CD4-positive, alpha-beta memory T cell (primary cell): ENCODE data around the gene ILDR2. TPM values are rescaled to one million over a fixed set of nuclear protein-coding genes. Genes with fewer than 3 reads are reported as not detected.

ENCODE experiments used
- CTCF ChIA-PET: fragments of 350-600 bp; sonication (Branson Sonifier 250); formaldehyde crosslinking; loops from one replicate; lab custom pipeline; 2021; ENCODE audit warnings: inconsistent platforms; ENCODE audit not compliant: partially characterized antibody; lab: Charles Lee
- POLR2A ChIA-PET: fragments of 350-600 bp; sonication (Branson Sonifier 250); formaldehyde crosslinking; loops from one replicate; lab custom pipeline; 2021; ENCODE audit not compliant: partially characterized antibody; lab: Charles Lee
- DNase-seq, 5 donors: peaks; one replicate each; pipeline versions ENCODE4 v3.0.0 to v3.0.0-alpha.2; 2020 to 2022; ENCODE audit warnings: mixed read lengths in 1 of 5
- H3K27ac ChIP-seq: one replicate; pipeline ENCODE4 v1.7.0; 2013; ENCODE audit warnings: low read depth, low read length
- H3K27me3 ChIP-seq: 2 replicates; pipeline ENCODE4 v1.7.0; 2013; ENCODE audit warnings: mild to moderate bottlenecking, low read length, moderate library complexity; ENCODE audit not compliant: insufficient read depth
- H3K36me3 ChIP-seq: 2 replicates; pipeline ENCODE4 v1.7.0; 2013; ENCODE audit warnings: mild to moderate bottlenecking, low read length, moderate library complexity; ENCODE audit not compliant: insufficient read depth
- H3K4me1 ChIP-seq: 2 replicates; pipeline ENCODE4 v1.7.0; 2013; ENCODE audit warnings: mild to moderate bottlenecking, low read length, moderate library complexity; ENCODE audit not compliant: insufficient read depth
- H3K4me3 ChIP-seq, 2 donors: one replicate each; pipeline ENCODE4 v1.7.0; 2013; ENCODE audit warnings: low read length in 2 of 2, mild to moderate bottlenecking in 1 of 2
- H3K9me3 ChIP-seq, 2 donors: one replicate each; pipeline ENCODE4 v1.7.0; 2013; ENCODE audit warnings: low read length in 2 of 2, control low read depth in 1 of 2; ENCODE audit not compliant: control insufficient read depth in 1 of 2
- H3K27ac Mint-ChIP-seq, 7 donors: one replicate each; pipeline ENCODE4 v1.8.0; 2020 to 2021; ENCODE audit warnings: mixed read lengths in 7 of 7, mild to moderate bottlenecking in 6 of 7, inconsistent platforms in 3 of 7, moderate library complexity in 3 of 7
- H3K27me3 Mint-ChIP-seq, 2 donors: one replicate each; pipeline ENCODE4 v1.8.0; 2020 to 2021; ENCODE audit warnings: mixed read lengths in 2 of 2
- H3K36me3 Mint-ChIP-seq, 2 donors: one replicate each; pipeline ENCODE4 v1.8.0; 2020 to 2021; ENCODE audit warnings: mixed read lengths in 2 of 2, inconsistent platforms in 1 of 2, mild to moderate bottlenecking in 1 of 2
- H3K4me1 Mint-ChIP-seq, 4 donors: one replicate each; pipeline ENCODE4 v1.8.0; 2020 to 2021; ENCODE audit warnings: mixed read lengths in 4 of 4, mild to moderate bottlenecking in 1 of 4
- H3K4me3 Mint-ChIP-seq, 8 donors: one replicate each; pipeline ENCODE4 v1.8.0; 2020 to 2021; ENCODE audit warnings: mixed read lengths in 8 of 8, mild to moderate bottlenecking in 7 of 8, moderate library complexity in 6 of 8, inconsistent platforms in 3 of 8
- H3K9me3 Mint-ChIP-seq, 8 donors: one replicate each; pipeline ENCODE4 v1.8.0; 2020 to 2021; ENCODE audit warnings: mixed read lengths in 8 of 8, mild to moderate bottlenecking in 5 of 8, inconsistent platforms in 3 of 8, moderate library complexity in 1 of 8
- intact Hi-C: fragments of 100-400 bp; cut with micrococcal nuclease; formaldehyde crosslinking; loops from one replicate; pipeline ENCODE4 v1.15.1; 2023
- polyA plus RNA-seq, 2 donors: library from polyadenylated mRNA; unstranded; fragments of 300-500 nt; fragmentation: Illumina TruSeq; gene quantifications; one replicate each; pipeline ENCODE4 v1.2.3, GENCODE V29; 2021
- total RNA-seq, 2 experiments: library from RNA; stranded (reverse); gene quantifications; one replicate each; pipeline ENCODE4 v1.2.3, GENCODE V29; 2021

Gene ILDR2
- total and polyA plus RNA-seq, 4 experiments from 2014 or later, result 0.21 to 0.52 (median 0.25) TPM; not detected in 1

DNA sequence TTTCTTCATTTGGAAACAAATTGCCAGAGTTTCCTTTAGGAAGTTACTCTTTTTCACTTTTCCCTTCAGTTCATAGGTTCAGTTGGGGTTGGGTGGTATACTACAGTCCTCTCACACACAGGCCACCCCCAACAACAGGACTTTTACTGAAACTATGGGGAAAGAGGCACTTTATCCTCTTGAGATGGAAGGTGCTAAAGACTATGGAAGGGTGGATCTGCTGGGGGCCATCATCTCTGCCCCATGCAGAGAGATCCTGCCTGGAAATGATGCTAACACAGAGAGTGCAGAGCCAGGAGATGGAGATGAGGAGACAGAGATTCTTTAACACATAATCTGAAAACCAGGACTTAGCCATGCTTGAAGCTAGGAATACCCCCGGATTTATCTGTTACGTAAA lies 24.3 kb downstream of the ILDR2 start:
- ChIA-PET CTCF (interaction anchor here (0.9 to 1.3 kb wide), 2 partner anchors 41 to 109 kb away, joined by 3 to 4 read pairs; no protein-coding TSS in a partner anchor), POLR2A (no interaction called here)
- Histone ChIP-seq H3K9me3 (no peaks in the 10 kb centered on the region), H3K36me3 (no peaks in the 10 kb centered on the region), H3K27me3 (peaks cover 4% of the 10 kb centered on the region), H3K4me1 (no peaks in the 10 kb centered on the region), H3K4me3 (no peak overlapping the region), H3K27ac (no peak overlapping the region)
- H3K36me3 Mint-ChIP-seq, result no peaks in the 10 kb centered on the region
- peaks cover 0 to 1% (median 0%) of the 10 kb centered on the region in 8 donors for H3K9me3 Mint-ChIP-seq
- H3K4me1 Mint-ChIP-seq, result peaks cover 0 to 5% (median under 1%) of the 10 kb centered on the region in 4 donors
- no peak overlapping the region for H3K4me3 Mint-ChIP-seq
- intact Hi-C loops, result no loop called here
- DNase-seq, result no peak
- H3K27ac Mint-ChIP-seq, result no peak overlapping the region
- H3K27me3 Mint-ChIP-seq, result peaks cover 14 to 18% of the 10 kb centered on the region in 2 donors

DNA sequence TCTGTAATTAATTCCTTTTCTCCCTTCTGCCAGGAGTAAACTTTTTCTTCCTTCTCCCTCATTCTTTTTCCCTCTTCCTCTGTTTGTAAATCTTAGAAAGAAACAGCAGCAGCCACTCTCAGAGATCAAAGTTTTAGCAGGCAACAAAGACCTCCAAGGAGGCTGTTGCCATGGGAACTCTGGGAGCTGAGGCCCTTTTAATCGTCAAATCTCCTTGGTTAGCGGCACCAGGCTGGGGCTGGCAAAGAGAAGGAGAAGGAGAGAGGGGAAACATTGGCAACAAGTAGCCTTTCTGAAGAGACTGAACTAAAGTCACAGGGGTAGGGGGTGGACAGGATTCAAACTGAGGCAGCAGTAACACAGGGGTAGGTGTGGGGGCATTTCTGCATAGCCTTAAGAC lies 25.2 kb downstream of the ILDR2 start:
- intact Hi-C loops, result no loop called here
- H3K36me3 Mint-ChIP-seq, result no peaks in the 10 kb centered on the region
- no peak overlapping the region for H3K27ac Mint-ChIP-seq
- ChIA-PET POLR2A (no interaction called here), CTCF (no interaction called here)
- H3K4me1 ChIP-seq, result no peaks in the 10 kb centered on the region
- H3K4me1 Mint-ChIP-seq, result peaks cover 0 to 5% (median under 1%) of the 10 kb centered on the region in 4 donors
- peaks cover 17 to 20% of the 10 kb centered on the region in 2 donors for H3K27me3 Mint-ChIP-seq
- H3K27me3 ChIP-seq, result peaks cover 4% of the 10 kb centered on the region
- no peak overlapping the region for H3K4me3 ChIP-seq
- H3K27ac ChIP-seq, result no peak overlapping the region
- no peak for DNase-seq
- no peaks in the 10 kb centered on the region for H3K9me3 ChIP-seq
- no peak overlapping the region for H3K4me3 Mint-ChIP-seq
- no peaks in the 10 kb centered on the region for H3K36me3 ChIP-seq
- H3K9me3 Mint-ChIP-seq, result peaks cover 0 to 1% (median 0%) of the 10 kb centered on the region in 8 donors

GRCh38 chr1:166948856-166949350 lies 26.4 kb downstream of the ILDR2 start:
- Mint-ChIP-seq H3K27ac (no peak overlapping the region), H3K4me3 (no peak overlapping the region), H3K4me1 (peaks cover 0 to 9% (median 4%) of the 10 kb centered on the region in 4 donors), H3K36me3 (no peaks in the 10 kb centered on the region), H3K9me3 (no peaks in the 10 kb centered on the region), H3K27me3 (peaks cover 17 to 25% of the 10 kb centered on the region in 2 donors)
- ChIA-PET CTCF (no interaction called here), POLR2A (no interaction called here)
- DNase-seq, result no peak
- no peaks in the 10 kb centered on the region for H3K9me3 ChIP-seq
- peaks cover 4% of the 10 kb centered on the region for H3K27me3 ChIP-seq
- intact Hi-C loops, result no loop called here
- no peaks in the 10 kb centered on the region for H3K36me3 ChIP-seq
- no peaks in the 10 kb centered on the region for H3K4me1 ChIP-seq
- H3K4me3 ChIP-seq, result no peak overlapping the region
- H3K27ac ChIP-seq, result no peak overlapping the region

- H3K27ac Mint-ChIP-seq, result no peak overlapping the region
- no peaks in the 10 kb centered on the region for H3K4me1 ChIP-seq
- no peaks in the 10 kb centered on the region for H3K36me3 ChIP-seq
- H3K9me3 Mint-ChIP-seq, result no peaks in the 10 kb centered on the region
- no peak overlapping the region for H3K4me3 ChIP-seq
- DNase-seq, result no peak
- peaks cover 4% of the 10 kb centered on the region for H3K27me3 ChIP-seq
- ChIA-PET POLR2A (no interaction called here), CTCF (no interaction called here)
- H3K36me3 Mint-ChIP-seq, result no peaks in the 10 kb centered on the region
- H3K9me3 ChIP-seq, result no peaks in the 10 kb centered on the region
- peaks cover 0 to 10% (median 4%) of the 10 kb centered on the region in 4 donors for H3K4me1 Mint-ChIP-seq
- peak overlapping the region in 2 of 8 donors; percentile 6 to 32 for H3K4me3 Mint-ChIP-seq
- H3K27me3 Mint-ChIP-seq, result peaks cover 17 to 28% of the 10 kb centered on the region in 2 donors
- no peak overlapping the region for H3K27ac ChIP-seq
- intact Hi-C loops, result no loop called here
These were observed 27.8 kb downstream of the ILDR2 start for GRCh38 chr1:166947398-166948043.

DNA sequence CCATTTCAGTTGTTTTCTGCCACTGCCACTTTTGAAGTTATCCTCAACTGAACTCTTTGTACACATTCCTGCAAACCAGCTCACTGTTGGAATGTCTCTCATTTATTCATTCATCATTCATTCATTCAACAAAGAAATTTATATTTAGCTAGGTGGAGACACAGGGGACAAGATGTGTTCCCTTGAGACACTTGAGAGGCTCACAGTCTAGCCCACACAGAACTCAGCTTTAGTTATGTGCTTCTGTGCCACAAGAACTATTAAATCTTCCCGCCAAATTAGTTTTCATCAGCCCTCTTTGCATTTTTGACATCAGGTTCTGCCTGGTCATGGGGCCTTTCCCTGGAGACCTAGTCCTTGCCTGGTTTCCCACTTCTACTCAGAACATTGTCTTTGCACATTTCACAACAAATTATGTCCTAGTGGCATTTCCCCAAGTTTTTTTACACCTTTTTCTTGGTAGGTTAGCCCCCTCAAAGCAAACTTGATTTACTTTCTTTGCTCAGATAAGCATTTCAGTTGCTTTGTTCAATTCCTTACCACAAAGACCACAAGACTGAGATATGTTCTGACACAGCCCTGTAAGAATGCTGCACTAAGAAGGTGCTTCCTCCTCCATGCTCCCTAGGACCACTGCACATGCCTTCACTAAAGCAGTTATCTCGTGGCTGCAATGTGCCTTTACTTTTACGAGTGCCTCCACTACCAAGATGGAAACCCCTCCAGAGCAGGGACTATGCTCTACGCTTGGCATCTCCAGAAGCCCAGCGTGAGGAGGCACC lies 31.0 kb downstream of the ILDR2 start:
- Histone ChIP-seq H3K9me3 (no peaks in the 10 kb centered on the region), H3K27ac (no peak overlapping the region), H3K36me3 (no peaks in the 10 kb centered on the region), H3K27me3 (peaks cover 4% of the 10 kb centered on the region), H3K4me1 (no peaks in the 10 kb centered on the region), H3K4me3 (no peak overlapping the region)
- CTCF ChIA-PET, result no interaction called here
- H3K4me3 Mint-ChIP-seq, result no peak overlapping the region
- POLR2A ChIA-PET, result no interaction called here
- H3K27ac Mint-ChIP-seq, result no peak overlapping the region
- H3K36me3 Mint-ChIP-seq, result no peaks in the 10 kb centered on the region
- H3K9me3 Mint-ChIP-seq, result no peaks in the 10 kb centered on the region
- H3K4me1 Mint-ChIP-seq, result peaks cover 0 to 10% (median 4%) of the 10 kb centered on the region in 4 donors
- H3K27me3 Mint-ChIP-seq, result peaks cover 19 to 26% of the 10 kb centered on the region in 2 donors
- DNase-seq, result no peak
- intact Hi-C loops, result no loop called here

DNA sequence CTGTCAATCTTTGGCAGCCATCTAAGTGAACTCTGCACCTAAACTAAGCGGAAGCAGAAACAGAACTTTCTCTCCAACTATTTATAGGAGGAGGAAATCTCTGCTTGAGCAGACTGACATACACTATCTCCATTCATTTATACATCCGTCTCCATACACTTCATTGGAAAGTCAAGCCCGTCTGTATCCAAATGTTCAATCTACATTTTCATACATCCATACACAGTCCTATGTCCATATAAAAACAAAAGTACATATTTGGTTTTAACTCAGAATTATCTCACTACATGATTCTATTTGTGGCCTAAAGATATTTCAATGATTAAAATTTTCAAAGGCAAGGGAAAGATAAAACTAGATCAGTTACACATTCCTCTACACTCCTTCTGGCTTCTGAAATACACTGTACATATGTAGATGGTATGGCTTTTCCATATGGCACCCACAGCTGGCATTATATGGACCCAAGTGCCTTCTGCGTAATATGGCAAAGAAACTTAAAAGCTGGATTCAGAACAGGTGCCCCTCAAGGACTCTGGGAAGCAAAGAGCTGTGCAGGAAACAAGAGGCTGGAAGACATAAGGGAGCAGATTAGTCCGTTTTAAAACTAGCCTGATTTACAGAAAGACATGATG lies 35.5 kb downstream of the ILDR2 start:
- Histone ChIP-seq H3K4me3 (no peak overlapping the region), H3K9me3 (no peaks in the 10 kb centered on the region), H3K36me3 (no peaks in the 10 kb centered on the region), H3K27me3 (no peaks in the 10 kb centered on the region), H3K4me1 (no peaks in the 10 kb centered on the region), H3K27ac (no peak overlapping the region)
- Mint-ChIP-seq H3K27me3 (peaks cover 5 to 7% of the 10 kb centered on the region in 2 donors), H3K27ac (no peak overlapping the region), H3K36me3 (no peaks in the 10 kb centered on the region), H3K4me1 (peaks cover 0 to 8% (median 2%) of the 10 kb centered on the region in 4 donors), H3K9me3 (no peaks in the 10 kb centered on the region), H3K4me3 (no peak overlapping the region)
- intact Hi-C loops, result no loop called here
- POLR2A ChIA-PET, result no interaction called here
- CTCF ChIA-PET, result no interaction called here
- DNase-seq, result no peak

DNA sequence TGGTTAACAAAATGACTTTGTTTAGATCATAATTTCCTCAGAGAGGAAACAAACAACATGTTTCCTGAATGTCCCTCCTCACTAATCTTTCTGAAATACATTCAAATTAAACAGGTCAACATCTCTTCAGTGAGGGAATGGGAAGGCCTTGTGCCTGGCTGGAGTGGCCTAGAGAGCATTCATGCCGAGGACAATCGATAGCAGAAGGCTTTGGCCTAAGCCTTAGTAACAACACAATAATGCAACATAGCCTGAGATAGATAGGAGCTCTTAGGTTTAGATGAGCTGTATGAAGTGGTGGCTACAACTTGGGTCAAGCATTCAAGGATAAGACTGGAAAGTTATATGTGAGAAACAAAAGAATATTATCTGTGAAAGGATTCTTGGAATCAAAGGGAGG lies 37.4 kb downstream of the ILDR2 start:
- DNase-seq, result no peak
- intact Hi-C loops, result no loop called here
- H3K4me3 ChIP-seq, result no peak overlapping the region
- no peaks in the 10 kb centered on the region for H3K9me3 ChIP-seq
- ChIA-PET POLR2A (no interaction called here), CTCF (interaction anchor here (0.9 kb wide), 1 partner anchor 122 kb away, joined by 4 read pairs; no protein-coding TSS in a partner anchor)
- H3K36me3 ChIP-seq, result no peaks in the 10 kb centered on the region
- Mint-ChIP-seq H3K9me3 (no peaks in the 10 kb centered on the region), H3K27me3 (peaks cover 4 to 8% of the 10 kb centered on the region in 2 donors), H3K27ac (no peak overlapping the region), H3K36me3 (no peaks in the 10 kb centered on the region), H3K4me1 (no peaks in the 10 kb centered on the region), H3K4me3 (no peak overlapping the region)
- no peaks in the 10 kb centered on the region for H3K4me1 ChIP-seq
- no peak overlapping the region for H3K27ac ChIP-seq
- H3K27me3 ChIP-seq, result no peaks in the 10 kb centered on the region
